Adipose tissue (tissue), 3 donors: ENCODE results near the gene TXNDC12. TPM values are rescaled to one million over a fixed set of nuclear protein-coding genes. Genes with fewer than 3 reads are reported as not detected.
"Not testable (repeated sequence)": the region's sequence is repeated elsewhere in the genome, so short reads cannot be mapped to it uniquely, and the experiment has no call there.

Source experiments
- H3K27ac ChIP-seq: one replicate; pipeline ENCODE4 v1.5.1; 2013; ENCODE audit warnings: low read depth, low read length
- WGBS, 3 donors: extraction: QIAGEN DNeasy Blood & Tissue Kit; methylation state at CpG; one replicate each; pipeline ENCODE4 v1.1.7; 2013; 5-methylcytosine and 5-hydroxymethylcytosine counted together
- polyA plus RNA-seq, 3 donors: library from polyadenylated mRNA; stranded (reverse); fragments of 200-250 nt; gene quantifications; one replicate each; pipeline ENCODE4 v1.2.3, GENCODE V29; 2013
- donor health status: healthy with polysubstance abuse.
- donor health status: Bipolar disorder and iron deficiency.
- donor health status: healthy.

TXNDC12 gene
- polyA plus RNA-seq, 3 donors = 23.4 to 27.6 (median 25.6) TPM

- 2 to 5% (median 3%) methylated on average over 13 of the region's 13 CpGs for WGBS, 3 donors
- H3K27ac ChIP-seq = no peak overlapping the region
Observed at GRCh38 chr1:52054496-52055065, 410 bp downstream of the TXNDC12 start.

- 61 to 94% (median 93%) methylated on average over 1 of the region's 1 CpG for WGBS, 3 donors
- H3K27ac ChIP-seq = no peak overlapping the region
Observed at GRCh38 chr1:52053862-52054261, 1.1 kb downstream of the TXNDC12 start.

GRCh38 chr1:52049337-52049736 is 5.7 kb downstream of the TXNDC12 start:
- H3K27ac ChIP-seq = not testable (repeated sequence)
- 85 to 95% (median 89%) methylated on average over 4 of the region's 4 CpGs for WGBS, 3 donors

- not testable (repeated sequence) for H3K27ac ChIP-seq
- WGBS, 3 donors = 93 to 98% (median 96%) methylated on average over 4 of the region's 4 CpGs
Observed at GRCh38 chr1:52045666-52046195, 9.3 kb downstream of the TXNDC12 start.

GRCh38 chr1:52045236-52045635 is 9.8 kb downstream of the TXNDC12 start:
- H3K27ac ChIP-seq = no peak overlapping the region
- WGBS, 3 donors = 87 to 96% (median 94%) methylated on average over 2 of the region's 2 CpGs

GRCh38 chr1:52041551-52042185 is 13.3 kb downstream of the TXNDC12 start:
- WGBS, 3 donors = 87 to 96% (median 91%) methylated on average over 4 of the region's 4 CpGs

GRCh38 chr1:52037909-52038308 is 17.1 kb downstream of the TXNDC12 start:
- WGBS, 3 donors = 79 to 98% (median 93%) methylated on average over 1 of the region's 1 CpG
- H3K27ac ChIP-seq = no peak overlapping the region

More at GRCh38 chr1:52041551-52042185, 13.3 kb downstream of the TXNDC12 start:
- no peak overlapping the region for H3K27ac ChIP-seq

GRCh38 chr1:52037402-52037814 is 17.6 kb downstream of the TXNDC12 start:
- 77 to 86% (median 80%) methylated on average over 5 of the region's 5 CpGs for WGBS, 3 donors
- no peak overlapping the region for H3K27ac ChIP-seq

- WGBS, 3 donors = 92 to 97% (median 93%) methylated on average over 2 of the region's 2 CpGs
Observed at GRCh38 chr1:52034050-52034384, 21.0 kb downstream of the TXNDC12 start.

GRCh38 chr1:52033190-52034049 is 21.6 kb downstream of the TXNDC12 start, which contains the start of gene KTI12:
TSS of gene KTI12 (minus strand) at chr1:52033810. CDS start at chr1:52033761, 49 bp downstream.
- WGBS, 3 donors = 2% methylated on average over 78 of the region's 78 CpGs
- H3K27ac ChIP-seq = peak within 1 kb of the TSS; percentile 61

More at GRCh38 chr1:52034050-52034384, 21.0 kb downstream of the TXNDC12 start:
- H3K27ac ChIP-seq = no peak overlapping the region

GRCh38 chr1:52032785-52033131 is 22.2 kb downstream of the TXNDC12 start:
- WGBS, 3 donors = 3 to 7% (median 3%) methylated on average over 24 of the region's 24 CpGs
- no peak overlapping the region for H3K27ac ChIP-seq

- 30 to 59% (median 50%) methylated on average over 5 of the region's 5 CpGs for WGBS, 3 donors
- H3K27ac ChIP-seq = no peak overlapping the region
Observed at GRCh38 chr1:52032124-52032784, 22.7 kb downstream of the TXNDC12 start.

GRCh38 chr1:52028839-52029238 is 26.2 kb downstream of the TXNDC12 start:
- WGBS, 3 donors = 33 to 89% (median 83%) methylated on average over 5 of the region's 5 CpGs
- not testable (repeated sequence) for H3K27ac ChIP-seq

GRCh38 chr1:52028328-52028727 is 26.7 kb downstream of the TXNDC12 start:
- WGBS, 3 donors = 9 to 74% (median 68%) methylated on average over 1 of the region's 1 CpG
- H3K27ac ChIP-seq = no peak overlapping the region

- 97 to 100% (median 99%) methylated on average over 2 of the region's 2 CpGs for WGBS, 3 donors
- H3K27ac ChIP-seq = no peak overlapping the region
Observed at GRCh38 chr1:52026278-52026677, 28.7 kb downstream of the TXNDC12 start.

GRCh38 chr1:52022133-52022532 is 32.9 kb downstream of the TXNDC12 start:
- no peak overlapping the region for H3K27ac ChIP-seq
- WGBS, 3 donors = 66 to 77% (median 71%) methylated on average over 2 of the region's 2 CpGs

GRCh38 chr1:52008071-52008809 is 46.8 kb downstream of the TXNDC12 start:
- whole genome bisulfite sequencing, 3 donors = 84 to 94% (median 88%) methylated on average over 7 of the region's 7 CpGs
- no peak overlapping the region for H3K27ac ChIP-seq
